HCT116 (cell line): ENCODE data around the gene CLIC3. TPM values are rescaled to one million over a fixed set of nuclear protein-coding genes. Genes with fewer than 3 reads are reported as not detected.

ENCODE experiments used
- ATAC-seq: fragments of 200-7000 bp; cut with Tn5 transposase; 2 replicates; pipeline ENCODE4 v1.9.1; 2020; ENCODE audit warnings: mild to moderate bottlenecking, moderate library complexity
- BruUV-seq: library from RNA; stranded (reverse); fragments of 400-500 nt; replicated peaks from 2 replicates; lab custom pipeline; 2021; lab: Mats Ljungman, UMichigan
- CTCF ChIA-PET: fragments of 300-600 bp; sonication (Branson Sonifier 250); formaldehyde crosslinking; loops from one replicate; lab custom pipeline; 2021; ENCODE audit warnings: antibody characterized with exemption; lab: Charles Lee
- POLR2A ChIA-PET: fragments of 300-600, 350-600 bp; sonication (Branson Sonifier 250); formaldehyde crosslinking; loops from one replicate; lab custom pipeline; 2021; ENCODE audit warnings: antibody characterized with exemption; lab: Charles Lee
- RAD21 ChIA-PET, 2 experiments: fragments of 300-600 bp; sonication (Branson Sonifier 250); formaldehyde crosslinking; loops; one replicate each; lab custom pipeline; 2023; ENCODE audit warnings: low total read pairs in 2 of 2; ENCODE audit not compliant: uncharacterized antibody in 2 of 2, unreplicated experiment in 2 of 2, low non-redundant PET in 1 of 2; lab: Charles Lee
- DNase-seq: peaks from one replicate; pipeline ENCODE4 v3.0.0-alpha.2; 2010; ENCODE audit warnings: low read depth, low spot score
- H2AFZ ChIP-seq: fragments of 200-600 bp; shearing (Covaris generic), sonication (generic); 2 replicates; pipeline ENCODE4 v1.6.1; 2017; ENCODE audit warnings: low read depth, mixed run types, mixed read lengths, antibody characterized with exemption, low read length; ENCODE audit not compliant: poor library complexity, severe bottlenecking
- H3K27ac ChIP-seq: 2 replicates; pipeline ENCODE4 v1.5.1; 2012; ENCODE audit warnings: low read depth, low read length
- H3K27me3 ChIP-seq: fragments of 200-600 bp; sonication (generic); 2 replicates; pipeline ENCODE4 v1.6.1; 2016; ENCODE audit warnings: mixed run types, low read length, mixed read lengths; ENCODE audit not compliant: insufficient read depth
- H3K36me3 ChIP-seq, 2 experiments: fragments of 200-500 bp in 1 of 2; fragments of 200-600 bp in 1 of 2; sonication (Bioruptor generic) in 1 of 2; sonication (generic) in 1 of 2; 2 replicates each; pipeline versions ENCODE4 v1.5.1 to v1.6.1; 2014 to 2016; ENCODE audit warnings: low read length in 2 of 2, inconsistent platforms in 1 of 2, mixed read lengths in 1 of 2, mixed run types in 1 of 2; ENCODE audit not compliant: insufficient read depth in 2 of 2, control insufficient read depth in 1 of 2
- H3K4me1 ChIP-seq, 2 experiments: fragments of 200-600 bp in 1 of 2; sonication (generic) in 1 of 2; 2 replicates each; pipeline versions ENCODE4 v1.5.1 to v1.6.1; 2012 to 2017; ENCODE audit warnings: low read length in 2 of 2, inconsistent platforms in 1 of 2, mild to moderate bottlenecking in 1 of 2, mixed read lengths in 1 of 2, mixed run types in 1 of 2, moderate library complexity in 1 of 2; ENCODE audit not compliant: insufficient read depth in 2 of 2, control insufficient read depth in 1 of 2
- H3K4me2 ChIP-seq: fragments of 200-600 bp; sonication (generic); 2 replicates; pipeline ENCODE4 v1.6.1; 2017; ENCODE audit warnings: mixed run types, low read length, mixed read lengths
- H3K4me3 ChIP-seq, 2 experiments: fragments of 200-600 bp in 1 of 2; sonication (generic) in 1 of 2; replicated peaks in 1 of 2; 2 replicates each; pipeline ENCODE4 v1.5.1; 2011 to 2016; ENCODE audit warnings: low read length in 2 of 2, control low read depth in 1 of 2, low read depth in 1 of 2, mild to moderate bottlenecking in 1 of 2, mixed read lengths in 1 of 2, mixed run types in 1 of 2
- H3K79me2 ChIP-seq: fragments of 200-600 bp; sonication (generic); 2 replicates; pipeline ENCODE4 v1.6.1; 2017; ENCODE audit warnings: mild to moderate bottlenecking, mixed run types, low read length, moderate library complexity, mixed read lengths; ENCODE audit not compliant: insufficient read depth
- H3K9ac ChIP-seq: fragments of 200-600 bp; sonication (generic); 2 replicates; pipeline ENCODE4 v1.6.1; 2016; ENCODE audit warnings: low read length, mixed read lengths
- H3K9me2 ChIP-seq: fragments of 200-600 bp; sonication (generic), shearing (Covaris generic); 2 replicates; pipeline ENCODE4 v1.6.1; 2017; ENCODE audit warnings: mixed run types, mild to moderate bottlenecking, moderate library complexity; ENCODE audit not compliant: insufficient read depth
- H3K9me3 ChIP-seq, 2 experiments: fragments of 200-500 bp in 1 of 2; fragments of 200-600 bp in 1 of 2; sonication (Bioruptor generic) in 1 of 2; sonication (generic) in 1 of 2; 2 replicates each; pipeline ENCODE4 v1.6.1; 2014 to 2017; ENCODE audit warnings: low read length in 2 of 2, mixed read lengths in 2 of 2, inconsistent platforms in 1 of 2, low read depth in 1 of 2, mild to moderate bottlenecking in 1 of 2, mixed run types in 1 of 2, moderate library complexity in 1 of 2; ENCODE audit not compliant: control insufficient read depth in 1 of 2, insufficient read depth in 1 of 2
- H4K20me1 ChIP-seq: fragments of 200-600 bp; sonication (generic), shearing (Covaris generic); 2 replicates; pipeline ENCODE4 v1.6.1; 2017; ENCODE audit warnings: mixed run types, mild to moderate bottlenecking, moderate library complexity; ENCODE audit not compliant: insufficient read depth
- CBX3 ChIP-seq: IDR thresholded peaks from 2 replicates; pipeline ENCODE4 v1.6.1; 2012; ENCODE audit warnings: low read depth
- CTCF ChIP-seq, 3 experiments: fragments of 200-600 bp in 1 of 3; sonication (generic) in 1 of 3; IDR thresholded peaks in 2 of 3; conservative IDR thresholded peaks in 1 of 3; 2 replicates each; pipeline ENCODE4 v1.5.1; 2012 to 2017; ENCODE audit warnings: low read depth in 2 of 3, low read length in 2 of 3, antibody characterized with exemption in 1 of 3, borderline replicate concordance in 1 of 3, control low read depth in 1 of 3, mild to moderate bottlenecking in 1 of 3, mixed read lengths in 1 of 3, mixed run types in 1 of 3, moderate library complexity in 1 of 3; ENCODE audit not compliant: insufficient read depth in 1 of 3
- EZH2 ChIP-seq: fragments of 200-600 bp; sonication (generic); IDR thresholded peaks from 2 replicates; pipeline ENCODE4 v1.6.1; 2017; ENCODE audit warnings: antibody characterized with exemption, mixed run types
- EZH2phosphoT487 ChIP-seq: fragments of 200-600 bp; IDR thresholded peaks from 2 replicates; pipeline ENCODE4 v1.6.1; 2018; ENCODE audit warnings: antibody characterized with exemption, borderline replicate concordance
- FOSL1 ChIP-seq: IDR thresholded peaks from 2 replicates; pipeline ENCODE4 v1.6.1; 2012; ENCODE audit warnings: low read depth
- JUND ChIP-seq: IDR thresholded peaks from 2 replicates; pipeline ENCODE4 v1.6.1; 2012
- POLR2A ChIP-seq: IDR thresholded peaks from 2 replicates; pipeline ENCODE4 v1.7.0; 2011; ENCODE audit warnings: borderline replicate concordance; ENCODE audit not compliant: insufficient read depth, insufficient read length; ENCODE audit errors: extremely low read depth
- POLR2AphosphoS5 ChIP-seq: IDR thresholded peaks from 2 replicates; pipeline ENCODE4 v1.6.1; 2011; ENCODE audit warnings: mild to moderate bottlenecking, low read depth, low read length, moderate library complexity
- SIN3A ChIP-seq: IDR thresholded peaks from 2 replicates; pipeline ENCODE4 v1.6.1; 2012; ENCODE audit warnings: low read depth
- SRF ChIP-seq: IDR thresholded peaks from 2 replicates; pipeline ENCODE4 v1.6.1; 2012; ENCODE audit warnings: low read depth
- TCF7L2 ChIP-seq: IDR thresholded peaks from 2 replicates; pipeline ENCODE4 v1.7.0; 2011; ENCODE audit warnings: borderline replicate concordance, inconsistent platforms; ENCODE audit not compliant: insufficient read depth, insufficient read length; ENCODE audit errors: extremely low read depth
- YY1 ChIP-seq: IDR thresholded peaks from 2 replicates; pipeline ENCODE4 v1.6.1; 2011; ENCODE audit warnings: low read length, low read depth, moderate library complexity, mild to moderate bottlenecking; ENCODE audit not compliant: insufficient replicate concordance; ENCODE audit errors: extremely low read depth
- ZBTB33 ChIP-seq: IDR thresholded peaks from 2 replicates; pipeline ENCODE4 v1.6.1; 2011; ENCODE audit warnings: mild to moderate bottlenecking, low read length, moderate library complexity; ENCODE audit not compliant: insufficient replicate concordance; ENCODE audit errors: extremely low read depth
- ZFX ChIP-seq: fragments of 450-650 bp; IDR thresholded peaks from 2 replicates; pipeline ENCODE4 v1.6.1; 2017
- intact Hi-C: fragments of 100-400 bp; cut with micrococcal nuclease; formaldehyde crosslinking; loops from 2 replicates; pipeline ENCODE4 v1.10.0; 2022
- total RNA-seq: library from RNA; stranded (reverse); gene quantifications from one replicate; pipeline ENCODE4 v1.2.1, GENCODE V29; 2021; ENCODE audit not compliant: unreplicated experiment

CLIC3 gene
- total RNA-seq, 1 experiment from 2014 or later: 8.4 TPM

GRCh38 chr9:137025517-137025966, 29.2 kb upstream of the CLIC3 start:
- H3K79me2 ChIP-seq: peaks cover 31% of the 10 kb centered on the region
- H3K4me2 ChIP-seq: 0 out of 2 replicates have a peak overlapping the region, but pooled peaks have one; percentile 100
- H3K27me3 ChIP-seq: no peaks in the 10 kb centered on the region
- peak overlapping the region; percentile 85; the same call in 1 of the 2 replicates for H3K27ac ChIP-seq
- no peaks in the 10 kb centered on the region for H4K20me1 ChIP-seq
- no peak for ATAC-seq
- peaks cover 37 to 57% of the 10 kb centered on the region in 2 experiments for H3K4me1 ChIP-seq
- BruUV-seq: no TSS peak
- H3K9me3 ChIP-seq: no peaks in the 10 kb centered on the region
- ChIA-PET RAD21 (no interaction called here), POLR2A (no interaction called here), CTCF (interaction anchor here (1.7 kb wide), 1 partner anchor 21 kb away, joined by 5 read pairs; the partner anchor contains the start of gene NPDC1)
- peaks cover 0 to 3% of the 10 kb centered on the region in 2 experiments; a peak in 1 of 4 replicates for H3K36me3 ChIP-seq
- TF ChIP-seq CTCF (IDR thresholded peaks at IDR 0.05 in 2 of 3, conservative IDR thresholded peaks at IDR 0.05 in 1 of 3; ENCODE audit: borderline replicate concordance in 1 of 3, insufficient read depth in 1 of 3, low read depth in 2 of 3, low read length in 2 of 3) (no peak), JUND (no peak), EZH2phosphoT487 (no peak), FOSL1 (no peak), SRF (no peak), ZFX (no peak), TCF7L2 (no peak), SIN3A (no peak), POLR2AphosphoS5 (no peak), ZBTB33 (no peak), POLR2A (no peak), EZH2 (no peak), YY1 (no peak), CBX3 (no peak)
- H3K9ac ChIP-seq: no peak overlapping the region
- H2AFZ ChIP-seq: no peak overlapping the region
- DNase-seq: no peak
- intact Hi-C loops: loop anchor here (5.0 kb wide), 1 partner anchor 178 kb away; the partner anchor contains the start of gene PHPT1
- no peaks in the 10 kb centered on the region for H3K9me2 ChIP-seq
- H3K4me3 ChIP-seq: no peak overlapping the region
